Ascending aorta (tissue), 2 donors: ENCODE data around the gene ZNF74. TPM values are rescaled to one million over a fixed set of nuclear protein-coding genes. Genes with fewer than 3 reads are reported as not detected.
"Not testable (repeated sequence)": the region's sequence is repeated elsewhere in the genome, so short reads cannot be mapped to it uniquely, and the experiment has no call there.

Experiments
- DNase-seq, 2 donors: peaks; one replicate each; pipeline ENCODE4 v3.0.0-alpha.2; 2019; ENCODE audit warnings: low spot score in 2 of 2
- H3K27ac ChIP-seq, 2 donors: fragments of 200-600 bp; sonication (generic); one replicate each; pipeline ENCODE4 v1.5.1; 2016 to 2017; ENCODE audit warnings: mild to moderate bottlenecking in 1 of 2
- H3K27me3 ChIP-seq: fragments of 200-600 bp; sonication (generic); one replicate; pipeline ENCODE4 v1.5.1; 2017
- H3K36me3 ChIP-seq, 2 donors: fragments of 200-600 bp; sonication (generic); one replicate each; pipeline ENCODE4 v1.5.1; 2016
- H3K4me1 ChIP-seq, 2 donors: fragments of 200-600 bp; sonication (generic); one replicate each; pipeline ENCODE4 v1.5.1; 2016 to 2017; ENCODE audit warnings: mild to moderate bottlenecking in 1 of 2
- H3K4me3 ChIP-seq, 2 donors: fragments of 200-600 bp; sonication (generic); one replicate each; pipeline ENCODE4 v1.5.1; 2016 to 2017; ENCODE audit warnings: mild to moderate bottlenecking in 1 of 2
- H3K9me3 ChIP-seq, 2 donors: fragments of 200-600 bp; sonication (generic); one replicate each; pipeline ENCODE4 v1.5.1; 2016
- intact Hi-C: fragments of 100-400 bp; cut with DNase I; formaldehyde crosslinking; loops from one replicate; pipeline ENCODE4 v1.15.1; 2023
- total RNA-seq: library from RNA; depleted of rRNA; stranded (reverse); fragments of >200 nt; gene quantifications from one replicate; pipeline ENCODE4 v1.1.0, GENCODE V29; 2016
- TF ChIP-seq, protein P1 (sequence below), 3 experiments: fragments of 200-600 bp in 2 of 3; fragments of 450-650 bp in 1 of 3; sonication (generic) in 2 of 3; IDR thresholded peaks; one replicate each; pipeline ENCODE4 v1.5.1; 2016 to 2019; ENCODE audit warnings: antibody characterized with exemption in 3 of 3, mild to moderate bottlenecking in 1 of 3, moderate library complexity in 1 of 3

ZNF74 gene
- 28.9 TPM for total RNA-seq

DNA sequence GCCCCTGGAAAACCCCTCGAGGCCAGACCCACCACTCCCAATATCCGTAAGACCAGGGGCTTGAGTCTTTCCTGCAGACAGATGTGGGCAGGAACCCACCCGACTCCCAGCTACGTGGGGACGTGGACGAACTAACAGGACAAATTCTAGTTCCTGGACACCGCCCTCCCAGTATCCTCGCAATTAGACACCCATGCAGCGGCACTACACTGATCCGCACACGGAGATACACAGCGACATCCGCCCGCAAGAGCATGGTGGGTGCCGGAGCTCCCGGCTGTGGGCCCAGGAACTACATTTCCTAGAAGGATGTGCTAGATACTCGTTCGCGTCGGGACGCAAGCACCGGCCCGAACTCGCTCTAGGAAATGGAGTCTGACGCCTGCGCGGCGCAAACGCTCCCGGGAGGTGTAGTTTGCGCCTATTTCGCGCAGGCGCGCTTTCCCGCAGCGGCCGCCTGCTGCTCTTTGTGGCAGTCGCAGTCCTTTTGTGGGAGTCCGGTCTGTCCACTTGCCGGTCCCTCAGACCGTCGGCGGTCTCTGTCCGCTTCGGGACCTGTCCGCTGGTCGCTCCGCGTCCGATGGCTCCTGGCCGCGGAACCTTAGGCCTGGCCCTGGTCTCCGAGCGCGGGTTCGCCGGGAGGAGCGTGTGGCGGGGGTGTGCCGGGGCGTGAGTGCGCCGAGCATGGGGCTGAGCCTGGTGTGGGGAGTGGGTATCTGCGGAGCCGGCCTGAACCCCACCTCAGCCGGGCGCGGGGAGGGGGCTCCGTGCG is at the start of gene ZNF74:
ZNF74 (plus strand) TSS at position 447 of the 772 bp plus-strand sequence. CDS start 478 bp downstream, outside the sequence.
- peak; percentile 62 to 93 for DNase-seq
- Histone ChIP-seq H3K9me3 (no peaks in the 10 kb centered on the region), H3K4me3 (peak within 1 kb of the TSS; percentile 84 to 98), H3K4me1 (peaks cover 4 to 18% of the 10 kb centered on the region in 2 donors), H3K27ac (peak within 1 kb of the TSS; percentile 61 to 81), H3K36me3 (no peaks in the 10 kb centered on the region), H3K27me3 (no peaks in the 10 kb centered on the region)
- intact Hi-C loops = loop anchor here (1.0 kb wide), 1 partner anchor 74 kb away; the partner anchor contains the start of gene DGCR6L
- TF ChIP-seq, protein P1, sequence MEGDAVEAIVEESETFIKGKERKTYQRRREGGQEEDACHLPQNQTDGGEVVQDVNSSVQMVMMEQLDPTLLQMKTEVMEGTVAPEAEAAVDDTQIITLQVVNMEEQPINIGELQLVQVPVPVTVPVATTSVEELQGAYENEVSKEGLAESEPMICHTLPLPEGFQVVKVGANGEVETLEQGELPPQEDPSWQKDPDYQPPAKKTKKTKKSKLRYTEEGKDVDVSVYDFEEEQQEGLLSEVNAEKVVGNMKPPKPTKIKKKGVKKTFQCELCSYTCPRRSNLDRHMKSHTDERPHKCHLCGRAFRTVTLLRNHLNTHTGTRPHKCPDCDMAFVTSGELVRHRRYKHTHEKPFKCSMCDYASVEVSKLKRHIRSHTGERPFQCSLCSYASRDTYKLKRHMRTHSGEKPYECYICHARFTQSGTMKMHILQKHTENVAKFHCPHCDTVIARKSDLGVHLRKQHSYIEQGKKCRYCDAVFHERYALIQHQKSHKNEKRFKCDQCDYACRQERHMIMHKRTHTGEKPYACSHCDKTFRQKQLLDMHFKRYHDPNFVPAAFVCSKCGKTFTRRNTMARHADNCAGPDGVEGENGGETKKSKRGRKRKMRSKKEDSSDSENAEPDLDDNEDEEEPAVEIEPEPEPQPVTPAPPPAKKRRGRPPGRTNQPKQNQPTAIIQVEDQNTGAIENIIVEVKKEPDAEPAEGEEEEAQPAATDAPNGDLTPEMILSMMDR (IDR thresholded peaks at IDR 0.05) = peak in 1 of 3 experiments; percentile 12

GRCh38 chr22:20346553-20346952 is 47.4 kb upstream of the ZNF74 start:
- H3K36me3 ChIP-seq, H3K4me1 ChIP-seq, DNase-seq, intact Hi-C loops, H3K27me3 ChIP-seq, H3K4me3 ChIP-seq, H3K9me3 ChIP-seq, H3K27ac ChIP-seq: not testable (repeated sequence)

- H3K36me3 ChIP-seq, H3K4me1 ChIP-seq, H3K4me3 ChIP-seq, intact Hi-C loops, DNase-seq, H3K27me3 ChIP-seq, H3K9me3 ChIP-seq, H3K27ac ChIP-seq: not testable (repeated sequence)
Observed at GRCh38 chr22:20352536-20352935, 41.4 kb upstream of the ZNF74 start.

DNA sequence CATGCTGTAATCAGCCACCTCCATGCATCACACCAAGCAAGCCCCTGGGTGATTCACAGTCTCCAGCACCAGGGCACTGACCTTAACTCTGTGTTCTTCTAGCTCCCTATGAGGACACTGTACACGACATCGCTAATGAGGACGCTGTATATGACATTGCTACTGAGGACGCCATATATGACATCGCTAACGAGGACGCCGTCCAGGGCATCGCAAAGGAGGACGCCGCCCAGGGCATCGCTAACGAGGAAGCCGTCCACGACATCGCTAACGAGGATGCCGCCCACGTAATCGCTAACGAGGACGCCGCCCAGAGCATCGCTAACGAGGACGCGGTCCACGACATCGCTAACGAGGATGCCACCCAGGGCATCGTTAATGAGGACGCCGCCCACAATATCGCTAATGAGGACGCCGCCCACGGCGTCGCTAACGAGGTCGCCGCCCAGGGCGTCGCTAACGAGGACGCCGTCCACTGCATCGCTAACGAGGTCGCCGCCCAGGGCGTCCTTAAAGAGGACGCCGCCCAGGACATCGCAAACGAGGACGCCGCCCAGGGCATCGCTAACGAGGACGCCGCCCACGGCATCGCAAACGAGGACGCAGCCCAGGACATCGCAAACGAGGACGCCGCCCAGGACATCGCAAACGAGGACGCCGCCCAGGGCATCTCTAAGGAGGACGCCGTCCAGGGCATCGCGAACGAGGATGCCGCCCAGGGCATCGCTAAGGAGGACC is 39.5 kb upstream of the ZNF74 start:
- DNase-seq = no peak
- H3K36me3 ChIP-seq = no peaks in the 10 kb centered on the region
- intact Hi-C loops = no loop called here

DNA sequence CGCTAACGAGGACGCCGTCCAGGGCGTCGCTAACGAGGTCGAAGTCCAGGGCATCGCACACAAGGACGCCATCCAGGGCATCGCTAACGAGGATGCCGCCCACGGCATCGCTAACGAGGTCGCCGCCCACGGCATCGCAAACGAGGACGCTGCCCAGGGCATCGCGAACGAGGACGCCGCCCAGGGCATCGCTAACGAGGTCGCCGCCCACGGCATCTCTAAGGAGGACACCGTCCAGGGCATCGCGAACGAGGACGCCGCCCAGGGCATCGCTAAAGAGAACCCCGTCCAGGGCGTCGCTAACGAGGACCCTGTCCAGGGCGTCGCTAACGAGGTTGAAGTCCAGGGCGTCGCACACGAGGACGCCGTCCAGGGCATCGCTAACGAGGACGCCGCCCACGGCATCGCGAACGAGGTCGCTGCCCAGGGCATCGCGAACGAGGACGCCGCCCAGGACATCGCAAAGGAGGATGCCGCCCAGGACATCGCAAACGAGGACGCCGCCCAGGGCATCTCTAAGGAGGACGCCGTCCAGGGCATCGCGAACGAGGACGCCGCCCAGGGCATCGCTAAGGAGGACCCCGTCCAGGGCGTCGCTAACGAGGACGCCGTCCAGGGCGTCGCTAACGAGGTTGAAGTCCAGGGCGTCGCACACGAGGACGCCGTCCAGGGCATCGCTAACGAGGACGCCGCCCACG is 37.9 kb upstream of the ZNF74 start:
- H3K4me3 ChIP-seq, intact Hi-C loops, DNase-seq, H3K36me3 ChIP-seq, H3K4me1 ChIP-seq, H3K9me3 ChIP-seq, H3K27me3 ChIP-seq, H3K27ac ChIP-seq: not testable (repeated sequence)

More for the DNA sequence above, 39.5 kb upstream of the ZNF74 start:
- TF ChIP-seq, protein P1 (IDR thresholded peaks at IDR 0.05) = no peak
- Histone ChIP-seq H3K9me3 (no peaks in the 10 kb centered on the region), H3K4me1 (no peaks in the 10 kb centered on the region), H3K27me3 (no peaks in the 10 kb centered on the region), H3K27ac (no peak overlapping the region), H3K4me3 (no peak overlapping the region)

DNA sequence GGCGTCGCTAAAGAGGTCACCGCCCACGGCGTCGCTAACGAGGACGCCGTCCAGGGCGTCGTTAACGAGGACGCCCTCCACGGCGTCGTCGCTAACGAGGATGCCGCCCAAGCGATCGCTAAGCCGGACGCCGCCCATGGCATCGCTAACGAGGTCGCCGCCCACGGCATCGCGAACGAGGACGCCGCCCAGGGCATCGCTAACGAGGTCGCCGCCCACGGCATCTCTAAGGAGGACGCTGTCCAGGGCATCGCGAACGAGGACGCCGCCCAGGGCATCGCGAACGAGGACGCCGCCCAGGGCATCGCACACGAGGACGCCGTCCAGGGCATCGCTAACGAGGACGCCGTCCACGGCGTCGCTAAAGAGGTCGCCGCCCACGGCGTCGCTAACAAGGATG is 37.0 kb upstream of the ZNF74 start:
- H3K4me1 ChIP-seq, H3K36me3 ChIP-seq, H3K27me3 ChIP-seq, H3K27ac ChIP-seq, intact Hi-C loops, DNase-seq, H3K4me3 ChIP-seq, H3K9me3 ChIP-seq: not testable (repeated sequence)

DNA sequence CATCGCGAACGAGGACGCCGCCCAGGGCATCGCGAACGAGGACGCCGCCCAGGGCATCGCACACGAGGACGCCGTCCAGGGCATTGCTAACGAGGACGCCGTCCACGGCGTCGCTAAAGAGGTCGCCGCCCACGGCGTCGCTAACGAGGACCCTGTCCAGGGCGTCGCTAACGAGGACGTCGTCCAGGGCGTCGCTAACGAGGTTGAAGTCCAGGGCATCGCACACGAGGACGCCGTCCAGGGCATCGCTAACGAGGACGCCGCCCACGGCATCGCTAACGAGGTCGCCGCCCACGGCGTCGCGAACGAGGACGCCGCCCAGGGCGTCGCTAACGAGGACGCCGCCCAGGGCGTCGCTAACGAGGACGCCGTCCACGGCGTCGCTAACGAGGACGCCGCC is 36.0 kb upstream of the ZNF74 start:
- H3K4me1 ChIP-seq, H3K36me3 ChIP-seq, intact Hi-C loops, DNase-seq, H3K27ac ChIP-seq, H3K4me3 ChIP-seq, H3K9me3 ChIP-seq, H3K27me3 ChIP-seq: not testable (repeated sequence)

- H3K4me3 ChIP-seq, intact Hi-C loops, H3K36me3 ChIP-seq, DNase-seq, H3K4me1 ChIP-seq, H3K27ac ChIP-seq, H3K27me3 ChIP-seq, H3K9me3 ChIP-seq: not testable (repeated sequence)
Observed at GRCh38 chr22:20358503-20359239, 35.3 kb upstream of the ZNF74 start.

DNA sequence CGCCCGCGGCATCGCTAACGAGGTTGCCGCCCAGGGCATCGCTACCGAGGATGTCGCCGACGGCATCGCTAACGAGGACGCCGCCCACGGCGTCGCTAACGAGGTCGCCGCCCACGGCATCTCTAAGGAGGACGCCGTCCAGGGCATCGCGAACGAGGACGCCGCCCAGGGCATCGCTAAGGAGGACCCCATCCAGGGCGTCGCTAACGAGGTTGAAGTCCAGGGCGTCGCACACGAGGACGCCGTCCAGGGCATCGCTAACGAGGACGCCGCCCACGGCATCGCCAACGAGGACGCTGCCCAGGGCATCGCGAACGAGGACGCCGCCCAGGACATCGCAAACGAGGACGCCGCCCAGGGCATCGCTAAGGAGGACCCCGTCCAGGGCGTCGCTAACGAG is 33.7 kb upstream of the ZNF74 start:
- H3K27ac ChIP-seq, intact Hi-C loops: not testable (repeated sequence)

DNA sequence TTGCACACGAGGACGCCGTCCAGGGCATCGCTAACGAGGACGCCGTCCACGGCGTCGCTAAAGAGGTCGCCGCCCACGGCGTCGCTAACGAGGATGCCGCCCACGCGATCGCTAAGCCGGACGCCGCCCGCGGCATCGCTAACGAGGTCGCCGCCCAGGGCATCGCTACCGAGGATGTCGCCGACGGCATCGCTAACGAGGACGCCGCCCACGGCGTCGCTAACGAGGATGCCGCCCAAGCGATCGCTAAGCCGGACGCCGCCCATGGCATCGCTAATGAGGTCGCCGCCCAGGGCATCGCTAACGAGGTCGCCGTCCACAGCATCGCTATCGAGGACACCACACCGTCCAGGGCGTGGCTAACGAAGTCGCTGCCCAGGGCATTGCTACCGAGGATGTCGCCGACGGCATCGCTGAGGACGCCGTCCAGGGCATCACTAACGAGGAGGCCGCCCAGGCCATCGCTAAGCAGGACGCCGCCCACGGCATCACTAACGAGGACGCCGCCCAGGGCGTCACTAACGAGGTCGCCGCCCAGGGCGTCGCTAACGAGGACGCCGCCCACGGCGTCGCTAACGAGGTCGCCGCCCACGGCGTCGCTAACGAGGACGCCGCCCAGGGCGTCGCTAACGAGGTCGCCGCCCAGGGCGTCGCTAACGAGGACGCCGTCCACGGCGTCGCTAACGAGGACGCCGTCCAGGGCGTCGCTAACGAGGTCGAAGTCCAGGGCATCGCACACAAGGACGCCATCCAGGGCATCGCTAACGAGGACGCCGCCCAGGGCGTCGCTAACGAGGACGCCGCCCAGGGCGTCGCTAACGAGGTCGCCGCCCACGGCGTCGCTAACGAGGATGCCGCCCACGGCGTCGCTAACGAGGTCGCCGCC is 32.8 kb upstream of the ZNF74 start:
- H3K27ac ChIP-seq, H3K27me3 ChIP-seq, H3K36me3 ChIP-seq, DNase-seq, H3K9me3 ChIP-seq, intact Hi-C loops, H3K4me1 ChIP-seq, H3K4me3 ChIP-seq: not testable (repeated sequence)

More for the DNA sequence above, 33.7 kb upstream of the ZNF74 start:
- H3K9me3 ChIP-seq, H3K4me3 ChIP-seq, H3K27me3 ChIP-seq, H3K36me3 ChIP-seq, H3K4me1 ChIP-seq, DNase-seq: not testable (repeated sequence)
